HepG2 (cell line): Measurements from ENCODE around the gene ZNF813. TPM values are rescaled to one million over a fixed set of nuclear protein-coding genes. Genes with fewer than 3 reads are reported as not detected.

Source experiments
- ATRX ChIP-seq: sonication (generic); formaldehyde crosslinking; IDR thresholded peaks from 2 replicates; pipeline ENCODE4 v1.4.0; 2020; ENCODE audit warnings: missing genetic modification reagents, borderline replicate concordance
- BCL6 ChIP-seq: IDR thresholded peaks from 2 replicates; pipeline ENCODE4 v1.6.1; 2016; ENCODE audit warnings: missing genetic modification reagents, missing compliant biosample characterization
- CBX2 ChIP-seq, 2 experiments: fragments of 200-600 bp in 1 of 2; sonication (generic); formaldehyde crosslinking in 1 of 2; IDR thresholded peaks; 2 replicates each; pipeline versions ENCODE4 v1.7.0 to v1.8.1; 2018 to 2022; ENCODE audit warnings: low read depth in 2 of 2, low read length in 1 of 2, mild to moderate bottlenecking in 1 of 2, missing genetic modification reagents in 1 of 2
- CENPT ChIP-seq: sonication (generic); formaldehyde crosslinking; IDR thresholded peaks from 2 replicates; pipeline ENCODE4 v1.8.0; 2022; ENCODE audit warnings: low read depth, mild to moderate bottlenecking, moderate library complexity, missing genetic modification reagents
- ELF1 ChIP-seq: sonication (generic); formaldehyde crosslinking; IDR thresholded peaks from 2 replicates; pipeline ENCODE4 v1.4.0; 2020; ENCODE audit warnings: missing genetic modification reagents
- HCFC1 ChIP-seq: fragments of 150-350 bp; IDR thresholded peaks from 2 replicates; pipeline ENCODE4 v1.6.1; 2014; ENCODE audit warnings: low read depth, low read length
- HNRNPLL ChIP-seq: fragments of 200-400 bp; formaldehyde crosslinking; IDR thresholded peaks from 2 replicates; pipeline ENCODE4 v1.6.1; 2017; ENCODE audit warnings: mild to moderate bottlenecking, low read depth, low read length; ENCODE audit not compliant: poor library complexity, severe bottlenecking
- KAT8 ChIP-seq: IDR thresholded peaks from 2 replicates; pipeline ENCODE4 v1.6.1; 2016; ENCODE audit warnings: missing genetic modification reagents, missing compliant biosample characterization
- NR2C2 ChIP-seq: sonication (generic); formaldehyde crosslinking; IDR thresholded peaks from 2 replicates; pipeline ENCODE4 v1.4.0; 2020; ENCODE audit warnings: missing genetic modification reagents, mild to moderate bottlenecking, moderate library complexity, borderline replicate concordance
- SAP130 ChIP-seq: IDR thresholded peaks from 2 replicates; pipeline ENCODE4 v1.6.1; 2016; ENCODE audit warnings: low read depth
- SRY ChIP-seq: sonication (generic); formaldehyde crosslinking; IDR thresholded peaks from 2 replicates; pipeline ENCODE4 v1.8.0; 2022; ENCODE audit warnings: mild to moderate bottlenecking, missing genetic modification reagents
- TBX2 ChIP-seq: sonication (generic); formaldehyde crosslinking; IDR thresholded peaks from 2 replicates; pipeline ENCODE4 v1.5.0; 2020; ENCODE audit warnings: missing genetic modification reagents, mild to moderate bottlenecking, borderline replicate concordance
- ZBTB42 ChIP-seq: sonication (generic); formaldehyde crosslinking; IDR thresholded peaks from 2 replicates; pipeline ENCODE4 v1.5.0; 2020; ENCODE audit warnings: mild to moderate bottlenecking, missing genetic modification reagents
- ZFP36 ChIP-seq: fragments of 150-350 bp; IDR thresholded peaks from 2 replicates; pipeline ENCODE4 v1.6.1; 2018; ENCODE audit warnings: borderline replicate concordance, low read length, low read depth; ENCODE audit not compliant: partially characterized antibody
- ZNF232 ChIP-seq: sonication (generic); formaldehyde crosslinking; IDR thresholded peaks from 2 replicates; pipeline ENCODE4 v1.4.0; 2020; ENCODE audit warnings: missing genetic modification reagents, borderline replicate concordance
- ZNF260 ChIP-seq: sonication (generic); formaldehyde crosslinking; IDR thresholded peaks from 2 replicates; pipeline ENCODE4 v1.4.0; 2020; ENCODE audit warnings: missing genetic modification reagents, low read depth, mild to moderate bottlenecking, borderline replicate concordance
- ZNF331 ChIP-seq: sonication (generic); formaldehyde crosslinking; IDR thresholded peaks from 2 replicates; pipeline ENCODE4 v1.4.0; 2020; ENCODE audit warnings: missing genetic modification reagents
- ZNF562 ChIP-seq: sonication (generic); formaldehyde crosslinking; IDR thresholded peaks from 2 replicates; pipeline ENCODE4 v1.8.0; 2022; ENCODE audit warnings: missing genetic modification reagents, borderline replicate concordance
- ZNF670 ChIP-seq: sonication (generic); formaldehyde crosslinking; IDR thresholded peaks from 2 replicates; pipeline ENCODE4 v1.8.0; 2022; ENCODE audit warnings: mild to moderate bottlenecking, missing genetic modification reagents, borderline replicate concordance
- ZNF83 ChIP-seq: sonication (generic); formaldehyde crosslinking; IDR thresholded peaks from 2 replicates; pipeline ENCODE4 v1.4.0; 2020; ENCODE audit warnings: missing genetic modification reagents, mild to moderate bottlenecking, borderline replicate concordance
- ZSCAN9 ChIP-seq: IDR thresholded peaks from 2 replicates; pipeline ENCODE4 v1.6.1; 2016; ENCODE audit warnings: borderline replicate concordance
- polyA plus RNA-seq, 8 experiments: library from polyadenylated mRNA; depleted of rRNA in 3 of 8; stranded (reverse) in 7 of 8; unstranded in 1 of 8; fragments of >200 nt; fragmentation: Illumina TruSeq in 4 of 8; extraction: Trizol in 4 of 8; gene quantifications; 2 replicates each; pipeline versions ENCODE4 v1.2.1 to v1.2.3, GENCODE V29; 2011 to 2016; ENCODE audit warnings: low read depth in 4 of 8, missing spikeins in 1 of 8, mixed read lengths in 1 of 8; ENCODE audit not compliant: insufficient read depth in 1 of 8
- total RNA-seq, 5 experiments: library from RNA; depleted of rRNA; stranded (reverse); fragments of >200 nt; fragmentation: Illumina TruSeq; extraction: Trizol; gene quantifications; 2 replicates each; pipeline ENCODE4 v1.2.3, GENCODE V29; 2016; ENCODE audit warnings: low read depth in 1 of 5
- TF ChIP-seq, protein P1 (sequence below): IDR thresholded peaks from 2 replicates; pipeline ENCODE4 v1.6.1; 2016; ENCODE audit warnings: low read depth, control low read depth
- TF ChIP-seq, protein P2 (sequence below): sonication (generic); formaldehyde crosslinking; IDR thresholded peaks from 2 replicates; pipeline ENCODE4 v1.4.0; 2020; ENCODE audit warnings: missing genetic modification reagents
- TF ChIP-seq, protein P3 (sequence below): sonication (generic); formaldehyde crosslinking; IDR thresholded peaks from 2 replicates; pipeline ENCODE4 v1.5.0; 2020; ENCODE audit warnings: mild to moderate bottlenecking, missing genetic modification reagents, borderline replicate concordance
- TF ChIP-seq, protein P4 (sequence below): sonication (generic); formaldehyde crosslinking; IDR thresholded peaks from 2 replicates; pipeline ENCODE4 v1.4.0; 2020; ENCODE audit warnings: mild to moderate bottlenecking, missing genetic modification reagents

The ZNF813 gene
- total and polyA plus RNA-seq, 2 of the 13 experiments (the other 11 are each of a cell fraction or from before 2014, with no cell fraction given) = 2.1 to 8.9 TPM

DNA sequence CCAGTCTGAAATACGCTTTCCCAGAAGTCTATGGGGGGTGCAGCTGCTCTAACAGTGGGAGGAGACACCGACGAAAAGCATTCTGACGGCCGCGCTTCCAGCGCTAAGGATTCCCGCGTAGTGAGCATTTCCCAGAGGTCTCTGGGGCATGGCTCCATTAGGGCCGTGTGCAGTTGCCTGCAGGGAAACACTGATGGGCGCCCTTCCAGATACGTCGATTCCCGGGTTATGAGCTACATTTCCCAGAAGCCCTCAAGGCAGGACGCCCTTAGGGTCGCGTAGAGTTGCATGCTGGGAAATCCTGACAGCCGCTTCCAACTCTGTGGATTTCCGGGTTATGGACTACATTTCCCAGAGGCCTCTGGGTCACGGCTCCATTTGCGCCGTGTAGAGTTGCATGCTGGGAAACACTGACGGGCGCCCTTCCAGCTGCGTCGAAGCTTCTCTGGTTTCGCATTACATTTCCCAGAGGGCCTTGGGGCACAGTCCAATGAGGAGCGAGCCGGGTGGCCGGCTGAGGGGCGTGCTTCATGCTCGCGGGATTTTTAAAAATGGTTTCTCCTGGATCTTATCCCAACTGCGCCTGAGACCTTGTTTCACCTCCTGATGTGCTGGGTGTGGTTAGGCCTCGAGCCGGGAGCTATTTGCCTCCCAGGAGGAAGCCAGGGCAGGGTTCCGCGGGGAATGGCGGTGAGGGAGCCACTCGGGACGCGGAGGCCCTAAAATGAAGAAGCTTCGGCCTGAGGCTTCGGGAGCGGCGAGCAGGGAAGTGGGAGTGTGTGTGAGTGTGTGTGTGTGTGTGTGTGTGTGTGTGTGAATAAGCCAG is 53.2 kb downstream of the ZNF813 start (continued):
- TF ChIP-seq, protein P1, sequence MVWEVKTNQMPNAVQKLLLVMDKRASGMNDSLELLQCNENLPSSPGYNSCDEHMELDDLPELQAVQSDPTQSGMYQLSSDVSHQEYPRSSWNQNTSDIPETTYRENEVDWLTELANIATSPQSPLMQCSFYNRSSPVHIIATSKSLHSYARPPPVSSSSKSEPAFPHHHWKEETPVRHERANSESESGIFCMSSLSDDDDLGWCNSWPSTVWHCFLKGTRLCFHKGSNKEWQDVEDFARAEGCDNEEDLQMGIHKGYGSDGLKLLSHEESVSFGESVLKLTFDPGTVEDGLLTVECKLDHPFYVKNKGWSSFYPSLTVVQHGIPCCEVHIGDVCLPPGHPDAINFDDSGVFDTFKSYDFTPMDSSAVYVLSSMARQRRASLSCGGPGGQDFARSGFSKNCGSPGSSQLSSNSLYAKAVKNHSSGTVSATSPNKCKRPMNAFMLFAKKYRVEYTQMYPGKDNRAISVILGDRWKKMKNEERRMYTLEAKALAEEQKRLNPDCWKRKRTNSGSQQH = 0 out of 2 replicates have a peak, but pooled peaks have one; percentile 34
- TF ChIP-seq ELF1 (CRISPR knock-in tag) (peak; percentile 97), ZNF670 (no peak), SRY (CRISPR knock-in tag) (no peak), CBX2 (IDR thresholded peaks at IDR 0.05; ENCODE audit: low read depth, low read length) (no peak), CBX2 (CRISPR knock-in tag; IDR thresholded peaks at IDR 0.05; ENCODE audit: low read depth) (no peak), SAP130 (CRISPR knock-in tag) (peak; percentile 96), ZNF562 (no peak), ZFP36 (no peak), HNRNPLL (no peak), CENPT (no peak), ZNF232 (no peak), NR2C2 (peak; percentile 81), ZNF331 (no peak), HCFC1 (peak; percentile 82), ZBTB42 (CRISPR knock-in tag) (no peak), KAT8 (peak; percentile 83), BCL6 (CRISPR knock-in tag) (no peak; the same call in 1 of the 2 replicates), TBX2 (CRISPR knock-in tag) (peak; percentile 33), ZNF83 (CRISPR knock-in tag) (no peak), ATRX (CRISPR knock-in tag) (no peak), ZNF260 (CRISPR knock-in tag) (no peak), ZSCAN9 (CRISPR knock-in tag) (no peak)
- TF ChIP-seq, protein P2, sequence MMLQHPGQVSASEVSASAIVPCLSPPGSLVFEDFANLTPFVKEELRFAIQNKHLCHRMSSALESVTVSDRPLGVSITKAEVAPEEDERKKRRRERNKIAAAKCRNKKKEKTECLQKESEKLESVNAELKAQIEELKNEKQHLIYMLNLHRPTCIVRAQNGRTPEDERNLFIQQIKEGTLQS (CRISPR knock-in tag) = no peak
- TF ChIP-seq, protein P3, sequence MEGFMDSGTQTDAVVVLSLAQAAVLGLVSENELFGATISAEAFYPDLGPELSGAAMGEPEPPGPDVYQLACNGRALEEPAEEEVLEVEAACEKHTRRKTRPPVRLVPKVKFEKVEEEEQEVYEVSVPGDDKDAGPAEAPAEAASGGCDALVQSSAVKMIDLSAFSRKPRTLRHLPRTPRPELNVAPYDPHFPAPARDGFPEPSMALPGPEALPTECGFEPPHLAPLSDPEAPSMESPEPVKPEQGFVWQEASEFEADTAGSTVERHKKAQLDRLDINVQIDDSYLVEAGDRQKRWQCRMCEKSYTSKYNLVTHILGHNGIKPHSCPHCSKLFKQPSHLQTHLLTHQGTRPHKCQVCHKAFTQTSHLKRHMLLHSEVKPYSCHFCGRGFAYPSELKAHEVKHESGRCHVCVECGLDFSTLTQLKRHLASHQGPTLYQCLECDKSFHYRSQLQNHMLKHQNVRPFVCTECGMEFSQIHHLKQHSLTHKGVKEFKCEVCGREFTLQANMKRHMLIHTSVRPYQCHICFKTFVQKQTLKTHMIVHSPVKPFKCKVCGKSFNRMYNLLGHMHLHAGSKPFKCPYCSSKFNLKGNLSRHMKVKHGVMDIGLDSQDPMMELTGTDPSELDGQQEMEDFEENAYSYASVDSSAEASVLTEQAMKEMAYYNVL = no peak
- TF ChIP-seq, protein P4, sequence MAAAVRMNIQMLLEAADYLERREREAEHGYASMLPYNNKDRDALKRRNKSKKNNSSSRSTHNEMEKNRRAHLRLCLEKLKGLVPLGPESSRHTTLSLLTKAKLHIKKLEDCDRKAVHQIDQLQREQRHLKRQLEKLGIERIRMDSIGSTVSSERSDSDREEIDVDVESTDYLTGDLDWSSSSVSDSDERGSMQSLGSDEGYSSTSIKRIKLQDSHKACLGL (CRISPR knock-in tag) = no peak
